BE2C (cell line): ENCODE data around the gene SLAMF6.

Experiments used
- DNase-seq: peaks from one replicate; pipeline ENCODE4 v3.0.0-alpha.2; 2020
- H3K27me3 ChIP-seq: fragments of 250-450 bp; sonication (Bioruptor Pico); 2 replicates; pipeline ENCODE4 v1.5.1; 2020; ENCODE audit warnings: mild to moderate bottlenecking
- H3K36me3 ChIP-seq: fragments of 250-450 bp; sonication (Bioruptor Pico); 2 replicates; pipeline ENCODE4 v1.5.1; 2020; ENCODE audit warnings: mild to moderate bottlenecking
- H3K4me1 ChIP-seq: fragments of 250-450 bp; sonication (Bioruptor Pico); 2 replicates; pipeline ENCODE4 v1.5.1; 2020
- H3K4me3 ChIP-seq: 2 replicates; pipeline ENCODE4 v1.5.1; 2011; ENCODE audit warnings: low read depth, low read length
- H3K9me3 ChIP-seq: fragments of 250-450 bp; sonication (Bioruptor Pico); 2 replicates; pipeline ENCODE4 v1.5.1; 2020
- TF ChIP-seq, protein P1 (sequence below): IDR thresholded peaks from 2 replicates; pipeline ENCODE4 v1.5.1; 2012; ENCODE audit warnings: mild to moderate bottlenecking, low read depth, low read length

SLAMF6 gene

DNA sequence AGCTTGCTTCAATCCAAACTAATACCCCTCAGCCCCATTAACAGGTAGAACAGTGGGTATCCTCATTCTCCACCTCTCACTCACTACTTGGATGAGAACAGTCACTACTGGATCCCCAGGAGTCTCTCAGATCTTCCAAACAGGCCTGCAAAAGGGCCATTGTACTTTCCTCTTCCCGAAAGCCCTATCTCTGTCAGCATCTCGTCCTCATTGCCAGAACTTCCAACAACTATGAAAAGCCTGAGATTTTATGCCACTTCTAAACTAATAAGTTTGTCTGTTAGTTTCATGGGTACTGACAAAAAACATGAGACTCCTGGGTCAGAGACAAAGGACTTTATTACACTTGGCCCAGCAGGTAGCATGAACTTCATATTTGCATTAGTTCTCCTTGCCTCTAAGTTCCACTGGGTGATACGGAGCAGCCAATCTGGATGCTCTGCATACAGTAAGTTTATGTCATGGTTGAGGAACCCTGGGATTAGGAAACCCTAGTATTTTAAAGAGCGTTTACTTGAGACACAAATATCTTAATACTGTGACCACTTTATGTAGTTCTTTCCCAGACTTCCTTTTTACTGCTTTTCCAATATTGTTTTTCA lies 84.6 kb downstream of the SLAMF6 start:
- TF ChIP-seq, protein P1, sequence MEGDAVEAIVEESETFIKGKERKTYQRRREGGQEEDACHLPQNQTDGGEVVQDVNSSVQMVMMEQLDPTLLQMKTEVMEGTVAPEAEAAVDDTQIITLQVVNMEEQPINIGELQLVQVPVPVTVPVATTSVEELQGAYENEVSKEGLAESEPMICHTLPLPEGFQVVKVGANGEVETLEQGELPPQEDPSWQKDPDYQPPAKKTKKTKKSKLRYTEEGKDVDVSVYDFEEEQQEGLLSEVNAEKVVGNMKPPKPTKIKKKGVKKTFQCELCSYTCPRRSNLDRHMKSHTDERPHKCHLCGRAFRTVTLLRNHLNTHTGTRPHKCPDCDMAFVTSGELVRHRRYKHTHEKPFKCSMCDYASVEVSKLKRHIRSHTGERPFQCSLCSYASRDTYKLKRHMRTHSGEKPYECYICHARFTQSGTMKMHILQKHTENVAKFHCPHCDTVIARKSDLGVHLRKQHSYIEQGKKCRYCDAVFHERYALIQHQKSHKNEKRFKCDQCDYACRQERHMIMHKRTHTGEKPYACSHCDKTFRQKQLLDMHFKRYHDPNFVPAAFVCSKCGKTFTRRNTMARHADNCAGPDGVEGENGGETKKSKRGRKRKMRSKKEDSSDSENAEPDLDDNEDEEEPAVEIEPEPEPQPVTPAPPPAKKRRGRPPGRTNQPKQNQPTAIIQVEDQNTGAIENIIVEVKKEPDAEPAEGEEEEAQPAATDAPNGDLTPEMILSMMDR: no peak
- no peak for DNase-seq

DNA sequence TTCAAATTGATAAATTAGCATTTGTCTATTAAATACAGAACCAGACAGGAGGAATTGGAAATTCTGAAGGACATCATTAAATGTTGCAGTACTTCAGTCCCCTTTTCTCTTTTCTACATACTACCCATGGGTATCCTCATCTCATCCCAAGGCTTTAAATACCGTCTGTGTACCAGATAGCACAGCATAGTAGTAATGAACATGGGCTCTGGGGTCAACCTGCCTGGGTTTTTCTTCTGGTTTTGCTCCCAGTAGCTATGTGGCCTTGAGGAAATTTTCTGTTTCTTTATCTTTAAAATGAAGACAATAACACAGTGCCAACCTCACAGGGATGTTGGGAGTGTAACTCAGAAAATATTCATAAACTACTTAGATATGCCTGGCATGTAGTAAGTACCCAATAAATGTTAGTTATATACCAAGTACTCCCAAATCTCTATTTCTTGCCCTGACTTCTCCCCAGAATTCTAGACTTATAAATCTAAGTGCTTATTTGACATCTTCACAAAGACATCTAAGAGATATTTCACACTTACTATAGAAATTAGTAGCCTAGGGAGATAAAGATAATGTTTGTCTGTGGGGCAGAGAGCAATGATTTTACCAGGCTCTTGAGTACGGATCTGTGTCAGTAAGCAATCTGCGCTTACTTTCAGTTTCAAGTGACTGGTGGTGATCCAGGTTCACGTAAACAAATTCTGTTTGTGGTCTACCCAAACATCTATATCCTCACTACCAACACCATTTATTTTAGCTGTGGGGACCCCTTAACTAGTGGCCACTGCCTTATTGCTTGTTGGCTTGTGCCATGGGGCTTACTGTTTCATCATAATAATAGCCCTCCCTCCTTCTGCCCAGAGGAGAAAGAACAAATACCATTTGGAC lies 85.4 kb downstream of the SLAMF6 start:
- H3K4me1 ChIP-seq: no peaks in the 10 kb centered on the region
- H3K36me3 ChIP-seq: no peaks in the 10 kb centered on the region
- H3K4me3 ChIP-seq: no peak overlapping the region
- no peaks in the 10 kb centered on the region for H3K9me3 ChIP-seq
- TF ChIP-seq, protein P1: no peak
- DNase-seq: no peak
- H3K27me3 ChIP-seq: no peaks in the 10 kb centered on the region; the same call in 1 of the 2 replicates

More for the DNA sequence above, 84.6 kb downstream of the SLAMF6 start:
- H3K36me3 ChIP-seq: no peaks in the 10 kb centered on the region
- H3K27me3 ChIP-seq: no peaks in the 10 kb centered on the region
- no peak overlapping the region for H3K4me3 ChIP-seq
- H3K4me1 ChIP-seq: no peaks in the 10 kb centered on the region
- H3K9me3 ChIP-seq: no peaks in the 10 kb centered on the region

- H3K9me3 ChIP-seq: no peaks in the 10 kb centered on the region
- H3K36me3 ChIP-seq: no peaks in the 10 kb centered on the region
- H3K4me1 ChIP-seq: no peaks in the 10 kb centered on the region
- no peaks in the 10 kb centered on the region; the same call in 1 of the 2 replicates for H3K27me3 ChIP-seq
- H3K4me3 ChIP-seq: no peak overlapping the region
- DNase-seq: no peak
- TF ChIP-seq, protein P1: no peak
Measured at GRCh38 chr1:160436966-160437365, 86.1 kb downstream of the SLAMF6 start.
